AG10803 (cell line): Measurements from ENCODE around the gene CENPC.
A peak's percentile ranks its signal among the peaks of the same experiment; 100 is the strongest.

Source experiments
- DNase-seq: peaks from one replicate; pipeline ENCODE4 v3.0.0; 2010; ENCODE audit warnings: low read depth
- H3K4me3 ChIP-seq: 2 replicates; pipeline ENCODE4 v1.5.1; 2011; ENCODE audit warnings: mild to moderate bottlenecking, low read length, control low read depth
- CTCF ChIP-seq: conservative IDR thresholded peaks from 2 replicates; pipeline ENCODE4 v1.5.1; 2011; ENCODE audit warnings: mild to moderate bottlenecking, low read length, control low read depth, inconsistent platforms

The CENPC gene, protein sequence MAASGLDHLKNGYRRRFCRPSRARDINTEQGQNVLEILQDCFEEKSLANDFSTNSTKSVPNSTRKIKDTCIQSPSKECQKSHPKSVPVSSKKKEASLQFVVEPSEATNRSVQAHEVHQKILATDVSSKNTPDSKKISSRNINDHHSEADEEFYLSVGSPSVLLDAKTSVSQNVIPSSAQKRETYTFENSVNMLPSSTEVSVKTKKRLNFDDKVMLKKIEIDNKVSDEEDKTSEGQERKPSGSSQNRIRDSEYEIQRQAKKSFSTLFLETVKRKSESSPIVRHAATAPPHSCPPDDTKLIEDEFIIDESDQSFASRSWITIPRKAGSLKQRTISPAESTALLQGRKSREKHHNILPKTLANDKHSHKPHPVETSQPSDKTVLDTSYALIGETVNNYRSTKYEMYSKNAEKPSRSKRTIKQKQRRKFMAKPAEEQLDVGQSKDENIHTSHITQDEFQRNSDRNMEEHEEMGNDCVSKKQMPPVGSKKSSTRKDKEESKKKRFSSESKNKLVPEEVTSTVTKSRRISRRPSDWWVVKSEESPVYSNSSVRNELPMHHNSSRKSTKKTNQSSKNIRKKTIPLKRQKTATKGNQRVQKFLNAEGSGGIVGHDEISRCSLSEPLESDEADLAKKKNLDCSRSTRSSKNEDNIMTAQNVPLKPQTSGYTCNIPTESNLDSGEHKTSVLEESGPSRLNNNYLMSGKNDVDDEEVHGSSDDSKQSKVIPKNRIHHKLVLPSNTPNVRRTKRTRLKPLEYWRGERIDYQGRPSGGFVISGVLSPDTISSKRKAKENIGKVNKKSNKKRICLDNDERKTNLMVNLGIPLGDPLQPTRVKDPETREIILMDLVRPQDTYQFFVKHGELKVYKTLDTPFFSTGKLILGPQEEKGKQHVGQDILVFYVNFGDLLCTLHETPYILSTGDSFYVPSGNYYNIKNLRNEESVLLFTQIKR

GRCh38 chr4:67545199-67546003 lies at the start of gene CENPC:
Gene CENPC, minus strand, starts transcription at chr4:67545503. Its CDS starts 148 bp downstream, at chr4:67545355.
- peak; percentile 98 for DNase-seq
- TF ChIP-seq CTCF = no peak

GRCh38 chr4:67593741-67594175 lies 48.5 kb upstream of the CENPC start:
- TF ChIP-seq CTCF = no peak
- peak; percentile 30 for DNase-seq
- H3K4me3 ChIP-seq = no peak overlapping the region

More at GRCh38 chr4:67545199-67546003, at the start of gene CENPC:
- peak within 1 kb of the TSS; percentile 76 for H3K4me3 ChIP-seq

- no peak for TF ChIP-seq CTCF
- no peak for DNase-seq
- H3K4me3 ChIP-seq = no peak overlapping the region
Measured at GRCh38 chr4:67587156-67587555, 41.9 kb upstream of the CENPC start.

- DNase-seq = no peak
- H3K4me3 ChIP-seq = no peak overlapping the region
- TF ChIP-seq CTCF = no peak
Measured at GRCh38 chr4:67584496-67584895, 39.2 kb upstream of the CENPC start.

- H3K4me3 ChIP-seq = no peak overlapping the region
- no peak for TF ChIP-seq CTCF
Measured at GRCh38 chr4:67581913-67582312, 36.6 kb upstream of the CENPC start.

GRCh38 chr4:67581208-67581857 lies 36.0 kb upstream of the CENPC start:
- DNase-seq = no peak
- no peak for TF ChIP-seq CTCF
- H3K4me3 ChIP-seq = no peak overlapping the region

More at GRCh38 chr4:67581913-67582312, 36.6 kb upstream of the CENPC start:
- no peak for DNase-seq
